Stimulated activated CD8-positive, alpha-beta memory T cell treated with anti-CD3 and anti-CD28 coated beads, Interleukin-2, amount 100 ng/mL, for 48 hours (primary cell): ENCODE results near the gene GZMM.
A peak's percentile ranks its signal among the peaks of the same experiment; 100 is the strongest.
"Not testable (repeated sequence)": the region's sequence is repeated elsewhere in the genome, so short reads cannot be mapped to it uniquely, and the experiment has no call there.

Experiments used
- DNase-seq, 2 donors: peaks; one replicate each; pipeline ENCODE4 v3.0.0-alpha.2; 2020; ENCODE audit warnings: low read depth in 2 of 2

The GZMM gene

DNA sequence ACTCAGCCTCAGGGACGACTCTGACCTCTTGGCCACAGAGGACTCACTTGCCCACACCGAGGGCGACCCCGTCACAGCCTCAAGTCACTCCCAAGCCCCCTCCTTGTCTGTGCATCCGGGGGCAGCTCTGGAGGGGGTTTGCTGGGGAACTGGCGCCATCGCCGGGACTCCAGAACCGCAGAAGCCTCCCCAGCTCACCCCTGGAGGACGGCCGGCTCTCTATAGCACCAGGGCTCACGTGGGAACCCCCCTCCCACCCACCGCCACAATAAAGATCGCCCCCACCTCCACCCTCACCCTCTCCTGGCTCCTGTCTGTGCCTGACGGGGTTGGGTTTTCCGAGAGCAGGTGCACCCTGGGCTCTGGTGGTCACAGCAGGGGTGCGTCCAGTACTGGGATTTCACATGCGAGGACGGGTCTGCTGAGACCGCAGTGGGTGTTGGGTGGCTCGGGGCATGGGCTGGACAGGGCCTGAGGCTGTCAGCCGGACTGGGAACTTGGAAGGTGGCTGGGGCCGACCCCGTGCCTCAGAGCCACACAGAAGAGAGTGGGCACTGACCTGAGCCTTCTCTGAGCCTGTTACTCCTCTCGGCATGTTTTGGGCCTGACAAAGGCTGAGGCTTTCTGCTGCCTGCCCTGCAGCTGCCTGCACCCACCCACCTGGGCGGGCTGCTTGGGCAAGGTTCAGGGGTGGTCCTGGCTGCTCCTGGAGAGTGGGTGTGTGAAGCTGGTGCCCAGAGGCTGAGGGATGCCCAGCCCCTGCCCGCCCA is 39.5 kb downstream of the GZMM start:
- no peak for DNase-seq

DNA sequence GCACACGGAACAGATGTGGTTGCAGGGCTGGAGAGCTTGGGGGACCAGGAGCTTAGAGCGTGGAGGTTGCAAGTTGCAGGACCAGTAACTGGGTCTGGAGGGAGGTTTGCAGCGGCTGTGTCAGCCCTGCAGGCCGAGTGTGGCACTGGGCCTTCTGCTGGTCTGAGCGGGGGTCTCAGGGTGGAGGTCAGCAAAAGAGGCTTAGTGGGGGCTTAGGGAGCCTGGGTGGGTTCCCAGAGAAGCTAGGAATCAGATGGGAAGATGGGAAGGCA is 40.1 kb downstream of the GZMM start:
- DNase-seq: no peak

DNA sequence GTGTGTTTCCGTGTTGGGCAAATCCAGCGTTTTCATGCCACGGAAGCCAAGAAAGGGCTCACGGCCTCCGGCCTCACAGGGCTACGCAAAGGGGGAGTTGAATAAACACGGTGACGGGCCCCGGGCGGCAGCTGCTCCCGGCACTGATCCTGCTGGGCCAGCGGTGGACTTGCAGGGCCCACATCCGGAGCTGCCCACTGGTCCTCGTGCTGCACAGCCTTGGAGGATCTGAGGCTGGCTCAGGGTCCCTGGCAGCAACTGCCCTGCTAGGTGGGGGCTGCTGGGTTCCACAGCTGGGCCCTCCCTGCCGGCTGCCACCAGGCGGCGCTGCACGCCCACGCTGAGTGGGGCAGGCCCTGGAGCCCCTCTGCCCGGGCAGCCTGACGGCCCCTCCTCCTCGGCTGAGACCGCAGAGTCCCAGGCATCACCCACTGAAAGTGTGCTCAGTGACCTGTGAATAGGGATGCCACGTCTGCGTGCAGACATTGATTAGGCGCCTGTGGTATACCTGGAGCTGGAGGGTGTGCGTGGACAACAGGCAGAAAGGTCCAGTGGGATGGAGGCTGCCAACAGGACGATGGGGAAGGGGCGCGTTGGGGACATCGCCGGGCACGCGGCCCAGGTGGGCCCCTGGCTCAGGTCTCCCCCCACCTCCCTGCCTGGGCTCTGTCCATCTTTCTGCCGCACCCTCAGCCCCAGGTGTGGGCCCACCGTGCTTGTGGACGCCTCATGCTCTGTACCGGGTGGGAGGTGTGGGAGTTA is 40.6 kb downstream of the GZMM start:
- DNase-seq: peak; percentile 50 to 58

DNA sequence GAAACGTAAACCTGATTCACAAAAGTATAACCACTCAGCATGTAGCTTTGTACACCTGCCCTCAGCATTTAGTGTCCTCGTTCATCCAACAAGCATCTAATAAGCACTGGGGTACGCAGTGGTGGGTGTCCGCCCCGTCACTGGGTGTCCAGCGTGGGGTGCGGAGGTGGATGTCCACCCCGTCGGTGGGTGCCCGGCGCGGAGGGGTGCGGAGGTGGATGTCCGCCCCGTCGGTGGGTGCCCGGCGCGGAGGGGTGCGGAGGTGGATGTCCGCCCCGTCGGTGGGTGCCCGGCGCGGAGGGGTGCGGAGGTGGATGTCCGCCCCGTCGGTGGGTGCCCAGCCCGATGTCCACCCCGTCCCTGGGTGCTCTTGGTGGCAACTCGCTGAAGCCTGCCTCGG is 41.3 kb downstream of the GZMM start:
- not testable (repeated sequence) for DNase-seq

DNA sequence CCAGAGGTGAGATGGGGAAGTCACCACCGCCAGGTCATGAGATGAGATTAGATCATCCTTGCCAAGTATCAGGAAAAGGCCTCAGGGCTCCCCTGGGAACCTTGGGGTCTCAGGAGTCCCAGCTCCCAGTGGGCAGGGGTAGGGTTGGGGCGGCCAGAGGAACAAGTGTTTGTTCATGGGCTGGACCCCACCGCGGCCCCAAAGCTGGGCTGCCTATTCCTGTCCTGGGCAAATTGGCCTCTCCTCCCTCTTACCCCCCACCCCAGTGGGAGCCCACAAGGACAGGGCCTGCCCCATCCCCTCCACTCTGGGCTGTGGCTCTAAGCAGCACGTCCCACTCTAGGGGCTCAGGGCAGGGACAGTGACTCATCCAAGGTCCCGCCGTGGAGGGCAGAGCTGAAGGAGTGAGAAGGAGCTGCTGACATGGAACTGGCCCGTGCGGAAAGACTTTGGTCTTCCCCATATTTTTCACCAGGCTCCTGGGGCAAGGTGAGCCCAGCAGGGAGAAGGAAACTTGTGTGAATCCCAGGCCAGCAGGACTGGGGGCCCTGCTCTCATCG is 41.8 kb downstream of the GZMM start:
- DNase-seq: no peak

DNA sequence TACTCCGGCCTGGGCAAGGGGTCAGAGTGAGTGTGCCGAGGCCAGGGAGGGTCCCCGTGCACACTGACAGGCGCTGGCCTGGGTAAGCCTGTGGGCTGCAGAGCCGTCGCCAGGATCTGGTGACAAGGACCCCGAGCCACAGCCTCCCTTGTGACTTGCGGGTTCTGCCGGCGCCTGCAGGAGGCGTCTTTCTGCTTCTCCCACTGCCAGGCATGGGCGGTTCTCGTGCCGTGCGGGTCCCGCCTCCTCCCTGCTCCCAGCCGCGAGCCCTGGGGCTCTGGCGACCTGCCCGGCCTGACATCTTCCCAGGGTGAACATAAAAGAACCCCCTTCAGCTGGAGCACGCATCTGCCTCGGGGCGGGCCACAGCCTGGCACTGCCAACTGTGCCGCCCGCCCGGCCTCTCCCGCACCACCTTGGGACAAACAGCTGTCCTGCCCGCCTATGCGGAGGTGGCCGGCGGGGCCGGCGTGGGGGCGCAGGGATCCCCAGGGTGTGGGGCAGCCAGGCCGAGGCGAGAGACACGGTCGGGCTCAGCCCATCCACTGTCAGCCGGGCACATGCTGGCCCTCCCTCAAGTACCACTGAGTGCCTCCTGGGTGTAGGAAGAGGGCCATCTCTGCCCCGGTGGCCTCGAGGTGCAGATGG is 44.4 kb downstream of the GZMM start:
- DNase-seq: peak in 1 of 2 donors; percentile 57

- DNase-seq: no peak
These were observed 45.2 kb downstream of the GZMM start for GRCh38 chr19:588741-589692.

GRCh38 chr19:589693-590395 is 46.0 kb downstream of the GZMM start, which contains the start of gene HCN2:
Gene HCN2, plus strand, starts transcription at chr19:589881. Its CDS starts 65 bp downstream, at chr19:589946.
- no peak for DNase-seq

- no peak for DNase-seq
These were observed 46.5 kb downstream of the GZMM start for GRCh38 chr19:590396-590745.

- no peak for DNase-seq
These were observed 46.9 kb downstream of the GZMM start for GRCh38 chr19:590750-591098.

GRCh38 chr19:591099-591958 is 47.5 kb downstream of the GZMM start:
- no peak for DNase-seq

DNA sequence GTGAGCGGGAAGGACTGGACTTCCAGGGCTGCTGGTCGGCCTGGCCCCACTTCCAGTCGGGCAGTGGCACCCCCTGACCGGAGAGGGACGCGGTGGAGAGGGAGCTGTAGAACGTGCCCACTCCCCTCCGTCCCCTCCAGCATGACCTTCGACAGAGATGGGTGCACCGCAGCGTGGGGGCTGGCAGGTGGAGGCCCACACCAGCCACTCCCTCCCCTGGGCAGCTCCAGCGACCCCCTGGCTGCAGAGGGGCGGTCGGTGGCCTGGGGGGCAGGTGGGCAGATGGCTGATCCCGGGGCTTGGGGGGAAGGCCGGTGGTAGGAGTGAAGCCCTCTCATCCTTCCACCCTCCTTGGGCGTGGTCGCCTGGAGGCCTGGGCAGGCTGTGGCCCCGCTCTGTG is 48.2 kb downstream of the GZMM start:
- DNase-seq: no peak

GRCh38 chr19:593055-593454 is 49.2 kb downstream of the GZMM start:
- DNase-seq: no peak

- DNase-seq: no peak
These were observed 49.7 kb downstream of the GZMM start for GRCh38 chr19:593505-593904.

GRCh38 chr19:594265-594870 is 50.5 kb downstream of the GZMM start:
- DNase-seq: no peak

GRCh38 chr19:595326-596262 is 51.7 kb downstream of the GZMM start:
- no peak for DNase-seq

- DNase-seq: no peak
These were observed 52.4 kb downstream of the GZMM start for GRCh38 chr19:596263-596655.
